ENCODE measurements around the gene ANKRD63.

ANKRD63 gene

DNA sequence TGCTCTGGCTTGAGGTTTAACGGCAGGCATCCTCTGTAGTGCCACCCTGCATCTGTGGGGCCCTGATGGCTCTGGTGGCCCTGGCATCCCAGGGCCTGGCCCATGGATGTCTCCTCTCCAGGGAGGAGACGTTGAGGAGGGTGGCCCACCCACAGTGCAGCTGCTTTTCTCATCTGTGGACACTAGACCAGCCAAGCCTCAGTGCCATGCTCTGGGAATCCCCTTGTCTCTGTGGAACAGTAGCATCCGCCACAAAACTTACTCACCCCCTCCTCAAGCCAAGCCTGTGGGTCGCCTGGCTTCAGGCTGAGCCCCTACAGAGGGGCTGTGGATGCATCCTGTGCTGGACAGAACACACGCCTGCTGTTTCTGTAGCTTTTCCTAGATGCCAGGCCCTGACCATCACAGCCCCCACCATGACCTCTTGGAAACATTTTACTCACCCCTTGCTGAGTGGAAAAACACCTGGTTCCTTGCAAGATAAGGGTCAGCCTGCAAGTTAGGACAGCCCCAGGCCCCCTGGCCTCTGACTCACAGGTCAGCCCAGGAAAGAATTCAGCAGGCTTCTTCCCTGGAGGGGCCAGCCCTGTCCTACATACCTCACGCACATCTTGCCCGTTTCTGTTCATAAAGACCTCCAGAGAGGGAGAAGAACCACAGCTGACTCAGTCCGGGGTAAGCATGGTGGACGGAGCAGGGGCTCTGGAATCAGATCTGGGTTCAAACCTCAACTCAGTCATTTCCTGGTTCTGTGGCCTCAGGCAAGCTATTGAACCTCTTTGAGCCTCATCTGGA is 25.0 kb downstream of the ANKRD63 start:
- DNase-seq (ENCODE audit: low read depth), result no peak

DNA sequence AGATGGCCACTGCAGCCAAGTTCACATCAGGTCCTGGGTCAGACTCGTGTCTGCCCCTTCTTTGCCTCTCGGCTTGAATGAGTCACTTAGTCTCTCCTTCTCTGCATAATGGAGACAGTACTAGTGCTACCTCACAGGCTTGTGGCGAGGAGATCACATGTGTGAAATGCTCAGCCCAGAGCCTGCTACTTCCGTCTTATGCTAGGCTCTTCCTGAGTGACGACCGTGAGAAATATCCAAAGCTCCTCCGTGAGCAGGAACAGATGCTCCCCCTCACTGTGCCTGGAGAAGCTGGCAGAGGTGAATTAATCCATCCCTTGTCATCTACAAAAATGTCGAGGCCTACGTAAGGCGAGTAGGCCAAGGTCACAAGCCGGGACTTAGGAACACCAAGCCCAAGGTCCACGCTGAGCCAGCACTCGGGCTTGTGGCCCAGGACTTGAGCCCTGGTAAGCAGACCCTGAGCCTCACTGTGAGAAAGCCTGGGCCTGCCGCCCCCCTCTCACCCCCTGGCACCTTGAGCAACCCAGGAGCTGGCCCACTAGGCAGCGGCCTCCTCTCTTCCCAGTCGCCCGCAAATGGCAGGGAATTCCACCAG is 26.1 kb downstream of the ANKRD63 start:
- no peak for DNase-seq (ENCODE audit: low read depth)

- no peak for DNase-seq (ENCODE audit: low read depth)
Measured at GRCh38 chr15:40255033-40255432, 27.8 kb downstream of the ANKRD63 start.

- DNase-seq (ENCODE audit: low read depth), result no peak
Measured at GRCh38 chr15:40254452-40254851, 28.4 kb downstream of the ANKRD63 start.

DNA sequence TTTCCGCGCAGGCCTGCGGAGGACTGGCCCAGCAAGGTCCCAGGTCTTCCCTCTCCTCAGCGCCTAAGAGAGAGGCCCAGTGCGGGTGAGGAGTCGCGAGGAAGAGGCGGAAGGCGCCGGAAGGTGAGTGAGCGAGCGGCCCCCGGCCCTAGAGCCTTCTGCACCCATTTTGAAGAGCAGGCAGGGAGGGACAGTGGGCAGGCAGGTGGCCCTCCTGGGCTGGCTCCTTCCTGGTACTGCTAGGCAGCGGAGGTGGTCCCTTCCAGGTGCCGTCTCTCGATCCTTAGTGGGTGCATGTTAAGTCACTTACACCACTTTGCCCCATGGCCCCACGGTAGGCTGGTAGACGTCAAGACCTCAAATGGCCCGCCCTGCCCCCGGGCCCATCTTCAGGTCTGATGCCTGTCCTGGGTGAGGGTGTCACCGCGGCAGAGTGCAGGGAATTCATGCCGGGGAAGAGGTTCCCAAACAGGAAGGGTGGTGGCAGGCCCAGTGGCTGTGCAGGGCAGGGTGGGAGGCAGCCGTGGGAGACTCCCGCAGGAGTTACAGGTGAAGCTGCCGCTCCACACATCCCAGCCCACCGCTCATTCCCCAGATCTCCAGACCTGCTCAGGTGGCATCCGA is 29.6 kb downstream of the ANKRD63 start:
- no peak for DNase-seq (ENCODE audit: low read depth)

- no peak for DNase-seq (ENCODE audit: low read depth)
Measured at GRCh38 chr15:40252438-40253166, 30.3 kb downstream of the ANKRD63 start.

DNA sequence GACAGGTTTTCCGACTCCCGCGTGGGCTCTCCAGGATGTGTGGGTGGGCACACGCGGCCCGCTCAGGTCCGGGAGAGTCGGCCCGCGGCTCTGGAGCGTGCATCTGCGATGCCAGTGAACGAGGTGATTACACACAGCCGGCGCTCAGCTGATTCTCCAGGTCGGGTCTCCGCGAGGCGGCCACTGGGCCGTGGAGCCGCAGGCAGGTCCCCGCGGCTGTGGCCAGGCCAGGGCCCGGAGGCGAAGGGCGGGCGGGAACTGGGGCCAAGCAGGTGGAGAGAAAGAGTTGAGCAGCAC is 30.8 kb downstream of the ANKRD63 start:
- no peak for DNase-seq (ENCODE audit: low read depth)

DNA sequence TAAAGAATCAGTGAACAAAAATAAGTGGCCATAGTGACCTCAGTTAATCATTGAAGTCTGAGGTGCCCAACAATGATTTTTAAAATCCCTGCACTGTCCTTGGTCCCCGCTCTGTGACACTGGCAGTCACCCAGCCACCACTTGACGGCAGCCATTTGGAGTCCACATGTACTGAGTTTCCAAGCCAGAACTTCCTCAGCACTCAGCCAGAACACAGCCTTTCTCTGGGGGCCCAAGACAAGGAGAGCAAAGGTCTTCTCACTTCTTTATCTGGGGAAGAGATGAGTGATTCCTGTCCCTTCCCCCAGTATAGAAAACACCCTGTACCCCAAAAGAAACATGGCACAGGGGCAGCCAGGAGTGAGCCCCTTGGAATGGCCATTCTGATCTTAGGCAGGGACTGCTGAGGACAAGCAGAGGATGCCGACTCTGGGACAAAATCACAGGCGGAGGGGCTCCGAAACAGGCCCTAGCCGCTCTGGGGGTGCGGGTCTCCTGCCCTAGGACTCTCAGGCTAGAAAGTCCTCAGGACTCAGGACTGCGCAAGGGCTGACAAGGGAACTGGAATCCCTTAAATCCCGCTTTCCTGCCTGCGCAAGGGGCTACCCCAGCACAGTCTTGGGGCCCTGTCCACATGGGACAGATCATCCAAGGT is 31.3 kb downstream of the ANKRD63 start:
- no peak for DNase-seq (ENCODE audit: low read depth)

DNA sequence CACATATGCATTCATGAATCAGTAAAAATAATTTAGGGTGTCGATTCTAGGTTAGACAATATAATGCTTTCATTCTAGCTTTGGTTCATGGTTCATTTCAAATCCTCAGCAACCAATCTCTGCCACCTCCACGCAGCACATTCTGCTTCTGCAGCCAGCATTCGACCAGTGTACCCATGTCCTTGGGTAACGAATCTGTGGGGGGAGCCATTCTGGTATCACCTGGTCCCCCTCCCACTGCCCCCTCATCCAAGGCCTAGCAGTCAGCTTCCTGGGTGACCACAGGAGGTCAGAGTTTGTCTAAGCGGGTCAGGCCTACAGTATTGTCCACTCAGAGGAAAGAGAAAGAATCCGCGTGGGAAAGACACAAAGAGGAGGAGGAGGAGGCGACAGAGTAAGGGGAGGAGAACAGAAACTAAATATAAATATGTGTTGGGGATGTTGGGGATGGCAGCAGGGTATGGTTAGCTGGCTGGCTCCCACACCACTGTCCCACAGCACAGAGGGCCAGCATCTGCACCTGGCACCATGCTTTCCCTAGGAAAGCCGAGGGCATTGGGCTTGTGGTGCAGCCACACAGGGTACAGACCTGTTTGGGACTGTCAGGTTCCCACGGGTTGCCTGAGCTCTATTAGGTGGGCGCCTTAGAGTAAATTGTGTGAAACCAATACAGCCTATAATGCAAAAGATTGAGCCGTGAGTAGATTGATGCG is 31.9 kb downstream of the ANKRD63 start:
- no peak for DNase-seq (ENCODE audit: low read depth)

GRCh38 chr15:40250304-40250656 is 32.6 kb downstream of the ANKRD63 start:
- DNase-seq (ENCODE audit: low read depth), result no peak

- no peak for DNase-seq (ENCODE audit: low read depth)
Measured at GRCh38 chr15:40249477-40250303, 33.2 kb downstream of the ANKRD63 start.

- DNase-seq (ENCODE audit: low read depth), result no peak
Measured at GRCh38 chr15:40248006-40248783, 34.7 kb downstream of the ANKRD63 start.

- DNase-seq (ENCODE audit: low read depth), result no peak
Measured at GRCh38 chr15:40247406-40247971, 35.4 kb downstream of the ANKRD63 start.

- no peak for DNase-seq (ENCODE audit: low read depth)
Measured at GRCh38 chr15:40246496-40247280, 36.2 kb downstream of the ANKRD63 start.

GRCh38 chr15:40245666-40246450 is 37.0 kb downstream of the ANKRD63 start:
- no peak for DNase-seq (ENCODE audit: low read depth)

DNA sequence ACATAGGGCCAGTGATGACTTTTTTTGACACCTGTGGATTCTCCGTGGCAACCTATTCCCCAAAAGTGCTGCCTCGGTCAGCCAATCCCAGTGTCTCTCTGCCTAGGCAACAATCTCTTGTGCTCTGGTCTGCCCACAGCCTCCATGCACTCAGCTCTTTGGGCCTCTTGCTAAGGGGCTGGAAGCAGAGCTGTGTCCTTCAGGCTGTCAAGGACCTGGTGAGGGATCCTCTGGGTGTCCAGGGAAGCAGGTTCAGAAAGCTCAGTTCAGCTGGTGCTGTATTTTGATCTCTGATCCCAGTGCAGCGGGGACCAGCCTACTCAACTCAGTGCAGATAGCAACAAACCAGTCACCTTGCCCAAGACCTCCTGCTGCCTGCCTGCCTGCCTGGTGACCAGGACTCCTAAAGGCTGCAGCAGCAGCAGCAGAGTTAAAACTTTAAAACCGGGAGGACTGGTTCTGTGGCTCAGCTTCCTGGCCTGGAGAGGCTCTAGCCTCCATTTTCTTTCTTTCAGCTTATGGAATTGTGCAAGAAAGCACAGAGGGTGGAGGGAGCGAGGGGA is 37.8 kb downstream of the ANKRD63 start:
- DNase-seq (ENCODE audit: low read depth), result no peak

DNA sequence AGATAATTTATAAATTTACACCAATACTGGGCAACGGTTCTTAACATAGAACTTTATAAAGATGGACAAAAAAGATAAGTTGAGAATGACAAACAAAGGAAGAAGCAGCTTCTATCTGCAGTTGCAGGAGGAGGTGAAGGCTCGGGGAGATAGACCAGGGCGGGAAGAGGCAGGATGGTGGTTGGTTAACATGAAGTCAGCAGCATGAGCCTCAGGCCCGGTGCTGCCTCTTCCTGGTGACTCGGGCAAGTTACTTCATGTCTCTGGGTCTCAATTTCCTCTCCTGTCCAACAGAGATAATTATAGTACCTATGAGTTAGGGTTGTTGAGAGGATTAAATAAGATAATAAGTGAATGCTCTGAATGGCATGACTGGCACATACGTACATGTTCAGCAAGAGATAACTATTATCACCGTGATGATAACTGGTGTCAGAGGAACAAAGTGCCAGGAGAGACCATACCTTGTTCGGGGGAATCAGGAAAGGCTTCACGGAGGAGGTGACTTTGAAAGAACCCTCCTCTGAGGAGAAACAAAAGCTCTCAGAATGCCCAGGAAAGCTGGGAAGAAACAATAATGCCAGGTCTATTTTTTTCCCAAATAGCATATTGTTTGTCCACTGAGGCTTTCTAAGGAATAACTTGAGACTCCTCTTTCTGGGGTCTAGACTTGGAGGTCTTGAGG is 39.6 kb downstream of the ANKRD63 start:
- no peak for DNase-seq (ENCODE audit: low read depth)

Data from stimulated activated CD8-positive, alpha-beta memory T cell treated with anti-CD3 and anti-CD28 coated beads, Interleukin-15, amount 100 ng/mL, for 1 hour (primary cell).